OCI-LY7 (cell line): ENCODE measurements around the gene CCDC51. TPM values are rescaled to one million over a fixed set of nuclear protein-coding genes. Genes with fewer than 3 reads are reported as not detected.

Source experiments
- BruUV-seq: library from RNA; stranded (reverse); fragments of 400-500 nt; replicated peaks from 2 replicates; lab custom pipeline; 2021; lab: Mats Ljungman, UMichigan
- CTCF ChIA-PET: fragments of 300-600 bp; sonication (Branson Sonifier 250); formaldehyde crosslinking; loops from one replicate; lab custom pipeline; 2022; ENCODE audit warnings: antibody characterized with exemption; ENCODE audit not compliant: unreplicated experiment; lab: Charles Lee
- POLR2A ChIA-PET: fragments of 300-600 bp; sonication (Branson Sonifier 250); formaldehyde crosslinking; loops from one replicate; lab custom pipeline; 2022; ENCODE audit warnings: antibody characterized with exemption; lab: Charles Lee
- DNase-seq: peaks from one replicate; pipeline ENCODE4 v3.0.0-alpha.2; 2015; ENCODE audit warnings: low spot score
- H2AFZ ChIP-seq: fragments of 200-600 bp; sonication (generic), shearing (Covaris generic); 2 replicates; pipeline ENCODE4 v1.6.1; 2014; ENCODE audit warnings: mild to moderate bottlenecking, antibody characterized with exemption, low read length, moderate library complexity
- H3K27ac ChIP-seq: fragments of 200-600 bp; sonication (generic); 2 replicates; pipeline ENCODE4 v1.5.1; 2014; ENCODE audit warnings: mixed run types, low read depth, mild to moderate bottlenecking, moderate library complexity, low read length, inconsistent platforms; ENCODE audit not compliant: poor library complexity, severe bottlenecking
- H3K36me3 ChIP-seq: fragments of 200-600 bp; sonication (generic); 2 replicates; pipeline ENCODE4 v1.6.1; 2014; ENCODE audit warnings: mild to moderate bottlenecking, antibody characterized with exemption, low read length, moderate library complexity, mixed read lengths; ENCODE audit not compliant: insufficient read depth
- H3K4me1 ChIP-seq: fragments of 200-600 bp; sonication (generic); 2 replicates; pipeline ENCODE4 v1.5.1; 2014; ENCODE audit warnings: mild to moderate bottlenecking, low read length; ENCODE audit not compliant: insufficient read depth, poor library complexity, severe bottlenecking
- H3K4me2 ChIP-seq: fragments of 200-600 bp; sonication (generic); 2 replicates; pipeline ENCODE4 v1.6.1; 2014; ENCODE audit warnings: mild to moderate bottlenecking, low read length
- H3K4me3 ChIP-seq: fragments of 200-600 bp; sonication (generic); 2 replicates; pipeline ENCODE4 v1.5.1; 2014; ENCODE audit warnings: mild to moderate bottlenecking, low read depth, low read length; ENCODE audit not compliant: poor library complexity, severe bottlenecking
- H3K79me2 ChIP-seq: fragments of 200-600 bp; sonication (generic); 2 replicates; pipeline ENCODE4 v1.6.1; 2016; ENCODE audit warnings: low read depth, mild to moderate bottlenecking, low read length, moderate library complexity, mixed read lengths; ENCODE audit not compliant: insufficient read depth
- H3K9me2 ChIP-seq: fragments of 200-600 bp; sonication (generic); 2 replicates; pipeline ENCODE4 v1.6.1; 2016; ENCODE audit warnings: mild to moderate bottlenecking, low read length, mixed read lengths; ENCODE audit not compliant: insufficient read depth
- H3K9me3 ChIP-seq: fragments of 200-600 bp; sonication (generic); 2 replicates; pipeline ENCODE4 v1.6.1; 2014; ENCODE audit warnings: mild to moderate bottlenecking, mixed run types, low read length, mixed read lengths
- H4K20me1 ChIP-seq: fragments of 200-600 bp; sonication (generic); 2 replicates; pipeline ENCODE4 v1.6.1; 2014; ENCODE audit warnings: mild to moderate bottlenecking, antibody characterized with exemption, low read length, moderate library complexity, mixed read lengths; ENCODE audit not compliant: insufficient read depth
- EZH2phosphoT487 ChIP-seq: fragments of 200-600 bp; sonication (generic); IDR thresholded peaks from 2 replicates; pipeline ENCODE4 v1.6.1; 2018; ENCODE audit warnings: low read depth, borderline replicate concordance, mild to moderate bottlenecking, mixed run types, antibody characterized with exemption, low read length, moderate library complexity, mixed read lengths
- intact Hi-C: fragments of 100-400 bp; cut with micrococcal nuclease; formaldehyde crosslinking; loops from one replicate; pipeline ENCODE4 v1.10.0; 2022; ENCODE audit not compliant: unreplicated experiment
- total RNA-seq, 2 experiments: library from RNA; depleted of rRNA in 1 of 2; stranded (reverse); fragments of >200 nt in 1 of 2; shearing (Covaris generic) in 1 of 2; gene quantifications; 2 replicates each; pipeline ENCODE4 v1.2.3, GENCODE V29; 2014 to 2022
- TF ChIP-seq, protein P1 (sequence below): fragments of 200-600 bp; sonication (generic); conservative IDR thresholded peaks from 2 replicates; pipeline ENCODE4 v1.5.1; 2014; ENCODE audit warnings: mild to moderate bottlenecking, antibody characterized with exemption, low read length, moderate library complexity, mixed read lengths

The CCDC51 gene
- total RNA-seq, 2 experiments from 2014 or later = 23.0 to 24.9 TPM

DNA sequence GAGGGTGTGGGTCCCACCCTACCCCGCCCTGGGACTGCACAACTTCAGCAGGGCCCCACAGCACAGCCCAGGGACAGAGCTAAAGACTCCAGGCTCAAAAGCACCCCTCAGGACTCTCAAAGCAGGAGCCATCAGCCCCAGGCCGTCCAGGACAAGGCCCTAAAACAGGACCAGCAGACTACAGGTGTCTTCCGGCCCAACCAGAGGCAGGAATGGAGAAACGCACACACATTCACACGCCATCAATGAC is 32.7 kb upstream of the CCDC51 start:
- BruUV-seq = TSS peak; percentile 89
- H3K4me1 ChIP-seq = peaks cover 53% of the 10 kb centered on the region
- intact Hi-C loops = loop anchor here (2.0 kb wide), 1 partner anchor 32 kb away; the partner anchor contains the start of genes CCDC51 and TMA7

DNA sequence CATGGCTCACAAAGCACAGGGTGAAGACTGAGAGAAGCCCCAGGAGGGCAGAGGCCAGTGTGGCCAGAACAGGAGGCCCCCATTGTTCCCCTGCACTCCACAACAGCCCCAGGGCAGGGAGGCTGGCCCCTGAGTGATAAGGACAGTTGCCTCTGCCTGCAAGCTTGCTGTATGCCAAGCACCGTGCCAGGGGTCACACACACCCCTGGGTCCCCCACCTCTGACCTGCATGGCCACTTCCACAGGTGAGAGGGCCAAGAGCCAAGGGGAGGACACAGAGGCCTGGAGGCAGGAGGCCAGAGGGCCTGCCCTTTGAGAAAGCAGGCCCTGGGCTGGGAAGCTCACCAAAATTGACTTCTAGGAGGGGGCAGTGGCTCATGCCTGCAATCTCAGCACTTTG is 30.4 kb upstream of the CCDC51 start:
- CTCF ChIA-PET = no interaction called here
- H3K79me2 ChIP-seq = peaks cover 51% of the 10 kb centered on the region
- H3K27ac ChIP-seq = peak overlapping the region; percentile 53
- H3K4me1 ChIP-seq = peaks cover 71% of the 10 kb centered on the region
- peaks cover 33% of the 10 kb centered on the region for H3K36me3 ChIP-seq
- no peaks in the 10 kb centered on the region; the same call in 1 of the 2 replicates for H4K20me1 ChIP-seq
- POLR2A ChIA-PET = interaction anchor here (1.0 kb wide), 1 partner anchor 24 kb away, joined by 3 read pairs; the partner anchor contains the start of gene ATRIP
- H3K4me2 ChIP-seq = peak overlapping the region; percentile 60
- intact Hi-C loops = no loop called here
- no peaks in the 10 kb centered on the region for H3K9me2 ChIP-seq
- H3K9me3 ChIP-seq = no peaks in the 10 kb centered on the region
- peak overlapping the region; percentile 16 for H3K4me3 ChIP-seq
- no peak for TF ChIP-seq EZH2phosphoT487
- TF ChIP-seq, protein P1, sequence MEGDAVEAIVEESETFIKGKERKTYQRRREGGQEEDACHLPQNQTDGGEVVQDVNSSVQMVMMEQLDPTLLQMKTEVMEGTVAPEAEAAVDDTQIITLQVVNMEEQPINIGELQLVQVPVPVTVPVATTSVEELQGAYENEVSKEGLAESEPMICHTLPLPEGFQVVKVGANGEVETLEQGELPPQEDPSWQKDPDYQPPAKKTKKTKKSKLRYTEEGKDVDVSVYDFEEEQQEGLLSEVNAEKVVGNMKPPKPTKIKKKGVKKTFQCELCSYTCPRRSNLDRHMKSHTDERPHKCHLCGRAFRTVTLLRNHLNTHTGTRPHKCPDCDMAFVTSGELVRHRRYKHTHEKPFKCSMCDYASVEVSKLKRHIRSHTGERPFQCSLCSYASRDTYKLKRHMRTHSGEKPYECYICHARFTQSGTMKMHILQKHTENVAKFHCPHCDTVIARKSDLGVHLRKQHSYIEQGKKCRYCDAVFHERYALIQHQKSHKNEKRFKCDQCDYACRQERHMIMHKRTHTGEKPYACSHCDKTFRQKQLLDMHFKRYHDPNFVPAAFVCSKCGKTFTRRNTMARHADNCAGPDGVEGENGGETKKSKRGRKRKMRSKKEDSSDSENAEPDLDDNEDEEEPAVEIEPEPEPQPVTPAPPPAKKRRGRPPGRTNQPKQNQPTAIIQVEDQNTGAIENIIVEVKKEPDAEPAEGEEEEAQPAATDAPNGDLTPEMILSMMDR = no peak
- DNase-seq = no peak
- H2AFZ ChIP-seq = no peak overlapping the region
- no TSS peak for BruUV-seq

More for the DNA sequence above, 32.7 kb upstream of the CCDC51 start:
- Histone ChIP-seq H3K27ac (peak overlapping the region; percentile 84), H3K4me2 (peak overlapping the region; percentile 67), H3K4me3 (peak overlapping the region; percentile 76), H3K79me2 (peaks cover 38% of the 10 kb centered on the region), H4K20me1 (no peaks in the 10 kb centered on the region; the same call in 1 of the 2 replicates), H3K9me3 (no peaks in the 10 kb centered on the region), H2AFZ (peak overlapping the region; percentile 24; the same call in 1 of the 2 replicates), H3K9me2 (no peaks in the 10 kb centered on the region), H3K36me3 (peaks cover 19% of the 10 kb centered on the region)
- CTCF ChIA-PET = interaction anchor here (0.5 to 2.0 kb wide), 7 partner anchors 13 to 556 kb away, joined by 3 to 9 read pairs (median 4); partner anchors contain the start of gene ATRIP
- TF ChIP-seq, protein P1 = no peak
- no peak for TF ChIP-seq EZH2phosphoT487
- DNase-seq = no peak
- POLR2A ChIA-PET = interaction anchor here (0.8 to 2.8 kb wide), 9 partner anchors 10 to 61 kb away, joined by 3 to 19 read pairs (median 5); partner anchors contain the start of genes ATRIP, CCDC51 and TMA7
